Measurements from ENCODE around the gene DEFB118. TPM values are rescaled to one million over a fixed set of nuclear protein-coding genes. Genes with fewer than 3 reads are reported as not detected.

The DEFB118 gene
- total and polyA plus RNA-seq, 3 experiments from 2014 or later = not detected

Other genes starting within 250 kb of the DEFB118 start
- gene DEFB115, start 110.9 kb upstream of the DEFB118 start, total RNA-seq = not detected
- gene DEFB115, start 110.9 kb upstream of the DEFB118 start, polyA plus RNA-seq = not detected
- gene DEFB116, start 60.0 kb upstream of the DEFB118 start, total RNA-seq = not detected
- not detected for gene DEFB116, start 60.0 kb upstream of the DEFB118 start, polyA plus RNA-seq
- gene DEFB119, start 22.0 kb downstream of the DEFB118 start, total RNA-seq = not detected
- not detected for gene DEFB119, start 22.0 kb downstream of the DEFB118 start, polyA plus RNA-seq
- not detected for gene DEFB121, start 37.6 kb downstream of the DEFB118 start, total RNA-seq
- not detected for gene DEFB121, start 37.6 kb downstream of the DEFB118 start, polyA plus RNA-seq
- not detected for gene DEFB123, start 72.0 kb downstream of the DEFB118 start, total RNA-seq
- gene DEFB123, start 72.0 kb downstream of the DEFB118 start, polyA plus RNA-seq = not detected
- not detected for gene DEFB124, start 106.5 kb downstream of the DEFB118 start, total RNA-seq
- not detected for gene DEFB124, start 106.5 kb downstream of the DEFB118 start, polyA plus RNA-seq
- gene REM1, start 106.7 kb downstream of the DEFB118 start, total RNA-seq = not detected
- not detected for gene REM1, start 106.7 kb downstream of the DEFB118 start, polyA plus RNA-seq
- gene HM13, start 145.8 kb downstream of the DEFB118 start, total RNA-seq = 100 to 1,000 TPM; 153 to 167 TPM
- 166 TPM for gene HM13, start 145.8 kb downstream of the DEFB118 start, polyA plus RNA-seq
- gene ID1, start 236.7 kb downstream of the DEFB118 start, total RNA-seq = under 1 TPM; 0.55 to 0.72 TPM
- gene ID1, start 236.7 kb downstream of the DEFB118 start, polyA plus RNA-seq = 2.2 TPM